GM19372 (cell line): ENCODE data around the gene TMEM252.

Experiments used
- ATAC-seq: cut with Tn5 transposase; IDR thresholded peaks from one replicate; pipeline ENCODE4 v1.9.1; 2021; ENCODE audit warnings: mild to moderate bottlenecking, low read depth, moderate library complexity; ENCODE audit not compliant: unreplicated experiment

Gene TMEM252

GRCh38 chr9:68500457-68501381 is 40.0 kb downstream of the TMEM252 start:
- no peak for ATAC-seq

- no peak for ATAC-seq
These were observed 41.9 kb downstream of the TMEM252 start for GRCh38 chr9:68498816-68499215.

GRCh38 chr9:68497629-68498028 is 43.1 kb downstream of the TMEM252 start:
- no peak for ATAC-seq

GRCh38 chr9:68496356-68496755 is 44.3 kb downstream of the TMEM252 start:
- ATAC-seq = no peak

GRCh38 chr9:68495247-68495646 is 45.4 kb downstream of the TMEM252 start:
- ATAC-seq = no peak

GRCh38 chr9:68493958-68494577 is 46.6 kb downstream of the TMEM252 start:
- ATAC-seq = no peak

GRCh38 chr9:68493541-68493940 is 47.1 kb downstream of the TMEM252 start:
- ATAC-seq = no peak

- no peak for ATAC-seq
These were observed 47.9 kb downstream of the TMEM252 start for GRCh38 chr9:68492806-68493205.

GRCh38 chr9:68489646-68490045 is 51.0 kb downstream of the TMEM252 start:
- ATAC-seq = no peak

GRCh38 chr9:68488126-68488525 is 52.6 kb downstream of the TMEM252 start:
- no peak for ATAC-seq
